HepG2 (cell line): ENCODE measurements around the gene TOP2A. TPM values are rescaled to one million over a fixed set of nuclear protein-coding genes. Genes with fewer than 3 reads are reported as not detected.

Experiments
- BATF2 ChIP-seq: sonication (generic); formaldehyde crosslinking; IDR thresholded peaks from 2 replicates; pipeline ENCODE4 v1.8.0; 2022; ENCODE audit warnings: mild to moderate bottlenecking, missing genetic modification reagents, moderate library complexity
- MLXIP ChIP-seq: sonication (generic); formaldehyde crosslinking; IDR thresholded peaks from 2 replicates; pipeline ENCODE4 v1.9.0; 2021; ENCODE audit warnings: missing genetic modification reagents, borderline replicate concordance
- NR2F1 ChIP-seq, 2 experiments: fragments of 450-650 bp in 1 of 2; formaldehyde crosslinking in 1 of 2; IDR thresholded peaks; 2 replicates each; pipeline versions ENCODE4 v1.5.0 to v1.6.1; 2016 to 2020; ENCODE audit warnings: mild to moderate bottlenecking in 1 of 2, missing compliant biosample characterization in 1 of 2, missing genetic modification reagents in 1 of 2, moderate library complexity in 1 of 2
- POLR2AphosphoS5 ChIP-seq: IDR thresholded peaks from 2 replicates; pipeline ENCODE4 v1.6.1; 2012; ENCODE audit warnings: low read depth, low read length
- STAT5B ChIP-seq: sonication (generic); formaldehyde crosslinking; IDR thresholded peaks from 2 replicates; pipeline ENCODE4 v1.4.0; 2020; ENCODE audit warnings: missing genetic modification reagents
- TSC22D2 ChIP-seq: sonication (generic); formaldehyde crosslinking; IDR thresholded peaks from 2 replicates; pipeline ENCODE4 v1.5.1; 2020; ENCODE audit warnings: missing genetic modification reagents, mild to moderate bottlenecking, borderline replicate concordance
- ZFP1 ChIP-seq: IDR thresholded peaks from 2 replicates; pipeline ENCODE4 v1.6.1; 2016
- ZFP91 ChIP-seq: sonication (generic); formaldehyde crosslinking; IDR thresholded peaks from 2 replicates; pipeline ENCODE4 v1.9.0; 2022; ENCODE audit warnings: missing genetic modification reagents, mild to moderate bottlenecking, borderline replicate concordance
- ZNF142 ChIP-seq: sonication (generic); formaldehyde crosslinking; IDR thresholded peaks from 2 replicates; pipeline ENCODE4 v1.4.0; 2020; ENCODE audit warnings: missing genetic modification reagents
- ZNF512 ChIP-seq: sonication (generic); formaldehyde crosslinking; IDR thresholded peaks from 2 replicates; pipeline ENCODE4 v1.4.0; 2020; ENCODE audit warnings: mild to moderate bottlenecking, missing genetic modification reagents
- ZNF570 ChIP-seq: sonication (generic); formaldehyde crosslinking; IDR thresholded peaks from 2 replicates; pipeline ENCODE4 v1.4.0; 2020; ENCODE audit warnings: mild to moderate bottlenecking, missing genetic modification reagents, borderline replicate concordance
- ZNF577 ChIP-seq: sonication (generic); formaldehyde crosslinking; IDR thresholded peaks from 2 replicates; pipeline ENCODE4 v1.4.0; 2020; ENCODE audit warnings: mild to moderate bottlenecking, low read depth, missing genetic modification reagents, borderline replicate concordance
- ZNF614 ChIP-seq: IDR thresholded peaks from 2 replicates; pipeline ENCODE4 v1.6.1; 2018; ENCODE audit warnings: missing biosample characterization, missing genetic modification reagents, inconsistent platforms, borderline replicate concordance
- ZNF740 ChIP-seq: sonication (generic); formaldehyde crosslinking; IDR thresholded peaks from 2 replicates; pipeline ENCODE4 v1.4.0; 2020; ENCODE audit warnings: missing genetic modification reagents
- polyA plus RNA-seq, 8 experiments: library from polyadenylated mRNA; depleted of rRNA in 3 of 8; stranded (reverse) in 7 of 8; unstranded in 1 of 8; fragments of >200 nt; fragmentation: Illumina TruSeq in 4 of 8; extraction: Trizol in 4 of 8; gene quantifications; 2 replicates each; pipeline versions ENCODE4 v1.2.1 to v1.2.3, GENCODE V29; 2011 to 2016; ENCODE audit warnings: low read depth in 4 of 8, missing spikeins in 1 of 8, mixed read lengths in 1 of 8; ENCODE audit not compliant: insufficient read depth in 1 of 8
- total RNA-seq, 5 experiments: library from RNA; depleted of rRNA; stranded (reverse); fragments of >200 nt; fragmentation: Illumina TruSeq; extraction: Trizol; gene quantifications; 2 replicates each; pipeline ENCODE4 v1.2.3, GENCODE V29; 2016; ENCODE audit warnings: low read depth in 1 of 5

TOP2A gene
- total and polyA plus RNA-seq, 2 of the 13 experiments (the other 11 are each of a cell fraction or from before 2014, with no cell fraction given) = 108 to 327 TPM

- TF ChIP-seq ZNF142 = peak; percentile 22; the same call in 1 of the 2 replicates
- no peak for TF ChIP-seq BATF2 (CRISPR knock-in tag)
- TF ChIP-seq STAT5B = no peak
- no peak for TF ChIP-seq POLR2AphosphoS5
- TF ChIP-seq ZNF614 = no peak
- TF ChIP-seq ZNF577 (CRISPR knock-in tag) = no peak
- no peak; the same call in 1 of the 2 replicates for TF ChIP-seq ZFP91
- peak; percentile 90; the same call in 1 of the 2 replicates for TF ChIP-seq MLXIP (CRISPR knock-in tag)
- TF ChIP-seq NR2F1 (CRISPR knock-in tag; IDR thresholded peaks at IDR 0.05) = peak in 1 of 2 experiments; percentile 91; a peak in 1 of 4 replicates
- TF ChIP-seq TSC22D2 = no peak; the same call in 1 of the 2 replicates
- no peak for TF ChIP-seq ZNF570 (CRISPR knock-in tag)
- TF ChIP-seq ZNF512 (CRISPR knock-in tag) = no peak
- TF ChIP-seq ZFP1 (CRISPR knock-in tag) = no peak
- no peak for TF ChIP-seq ZNF740 (CRISPR knock-in tag)
Observed at GRCh38 chr17:40448639-40449261, 31.1 kb upstream of the TOP2A start (continued).
